ENCODE results near the gene POLRMT.

DNA sequence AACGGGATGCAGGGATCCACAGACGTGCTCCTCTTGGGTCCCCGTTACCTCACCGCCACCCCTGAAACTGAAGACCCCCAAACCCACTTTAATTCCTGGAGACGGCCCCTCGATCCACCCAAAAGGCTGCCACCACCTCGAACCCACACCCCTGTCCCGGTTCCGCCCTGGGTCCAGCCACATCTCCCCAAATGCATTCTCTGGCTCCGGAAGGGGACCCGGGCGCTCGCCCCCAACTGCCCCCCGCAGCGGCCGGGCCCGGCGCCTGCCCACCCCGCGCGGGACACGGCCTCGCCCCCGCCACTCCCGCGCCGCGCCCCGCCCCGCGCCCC, 42.6 kb upstream of the POLRMT start:
- TF ChIP-seq, protein P1, sequence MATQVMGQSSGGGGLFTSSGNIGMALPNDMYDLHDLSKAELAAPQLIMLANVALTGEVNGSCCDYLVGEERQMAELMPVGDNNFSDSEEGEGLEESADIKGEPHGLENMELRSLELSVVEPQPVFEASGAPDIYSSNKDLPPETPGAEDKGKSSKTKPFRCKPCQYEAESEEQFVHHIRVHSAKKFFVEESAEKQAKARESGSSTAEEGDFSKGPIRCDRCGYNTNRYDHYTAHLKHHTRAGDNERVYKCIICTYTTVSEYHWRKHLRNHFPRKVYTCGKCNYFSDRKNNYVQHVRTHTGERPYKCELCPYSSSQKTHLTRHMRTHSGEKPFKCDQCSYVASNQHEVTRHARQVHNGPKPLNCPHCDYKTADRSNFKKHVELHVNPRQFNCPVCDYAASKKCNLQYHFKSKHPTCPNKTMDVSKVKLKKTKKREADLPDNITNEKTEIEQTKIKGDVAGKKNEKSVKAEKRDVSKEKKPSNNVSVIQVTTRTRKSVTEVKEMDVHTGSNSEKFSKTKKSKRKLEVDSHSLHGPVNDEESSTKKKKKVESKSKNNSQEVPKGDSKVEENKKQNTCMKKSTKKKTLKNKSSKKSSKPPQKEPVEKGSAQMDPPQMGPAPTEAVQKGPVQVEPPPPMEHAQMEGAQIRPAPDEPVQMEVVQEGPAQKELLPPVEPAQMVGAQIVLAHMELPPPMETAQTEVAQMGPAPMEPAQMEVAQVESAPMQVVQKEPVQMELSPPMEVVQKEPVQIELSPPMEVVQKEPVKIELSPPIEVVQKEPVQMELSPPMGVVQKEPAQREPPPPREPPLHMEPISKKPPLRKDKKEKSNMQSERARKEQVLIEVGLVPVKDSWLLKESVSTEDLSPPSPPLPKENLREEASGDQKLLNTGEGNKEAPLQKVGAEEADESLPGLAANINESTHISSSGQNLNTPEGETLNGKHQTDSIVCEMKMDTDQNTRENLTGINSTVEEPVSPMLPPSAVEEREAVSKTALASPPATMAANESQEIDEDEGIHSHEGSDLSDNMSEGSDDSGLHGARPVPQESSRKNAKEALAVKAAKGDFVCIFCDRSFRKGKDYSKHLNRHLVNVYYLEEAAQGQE (IDR thresholded peaks at IDR 0.05; ENCODE audit: unreplicated experiment): no peak
- TF ChIP-seq EZH2 (IDR thresholded peaks at IDR 0.05; ENCODE audit: low read depth, unreplicated experiment) (no peak), JUNB (IDR thresholded peaks at IDR 0.05; ENCODE audit: unreplicated experiment) (no peak), POLR2AphosphoS5 (IDR thresholded peaks at IDR 0.05; ENCODE audit: low read depth) (no peak), EZH2phosphoT487 (IDR thresholded peaks at IDR 0.05; ENCODE audit: unreplicated experiment) (no peak), CREB1 (CRISPR knock-in tag; IDR thresholded peaks at IDR 0.05; ENCODE audit: low read depth) (no peak), NANOG (IDR thresholded peaks at IDR 0.05; ENCODE audit: borderline replicate concordance) (no peak), ZNF114 (CRISPR knock-in tag; IDR thresholded peaks at IDR 0.05) (no peak), STAT1 (IDR thresholded peaks at IDR 0.05; ENCODE audit: unreplicated experiment) (no peak), ZNF331 (CRISPR knock-in tag; IDR thresholded peaks at IDR 0.05; ENCODE audit: low read depth) (no peak)
- TF ChIP-seq, protein P2, sequence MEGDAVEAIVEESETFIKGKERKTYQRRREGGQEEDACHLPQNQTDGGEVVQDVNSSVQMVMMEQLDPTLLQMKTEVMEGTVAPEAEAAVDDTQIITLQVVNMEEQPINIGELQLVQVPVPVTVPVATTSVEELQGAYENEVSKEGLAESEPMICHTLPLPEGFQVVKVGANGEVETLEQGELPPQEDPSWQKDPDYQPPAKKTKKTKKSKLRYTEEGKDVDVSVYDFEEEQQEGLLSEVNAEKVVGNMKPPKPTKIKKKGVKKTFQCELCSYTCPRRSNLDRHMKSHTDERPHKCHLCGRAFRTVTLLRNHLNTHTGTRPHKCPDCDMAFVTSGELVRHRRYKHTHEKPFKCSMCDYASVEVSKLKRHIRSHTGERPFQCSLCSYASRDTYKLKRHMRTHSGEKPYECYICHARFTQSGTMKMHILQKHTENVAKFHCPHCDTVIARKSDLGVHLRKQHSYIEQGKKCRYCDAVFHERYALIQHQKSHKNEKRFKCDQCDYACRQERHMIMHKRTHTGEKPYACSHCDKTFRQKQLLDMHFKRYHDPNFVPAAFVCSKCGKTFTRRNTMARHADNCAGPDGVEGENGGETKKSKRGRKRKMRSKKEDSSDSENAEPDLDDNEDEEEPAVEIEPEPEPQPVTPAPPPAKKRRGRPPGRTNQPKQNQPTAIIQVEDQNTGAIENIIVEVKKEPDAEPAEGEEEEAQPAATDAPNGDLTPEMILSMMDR (conservative IDR thresholded peaks at IDR 0.05; ENCODE audit: low read depth in 2 of 2): no peak
- TF ChIP-seq, protein P3, sequence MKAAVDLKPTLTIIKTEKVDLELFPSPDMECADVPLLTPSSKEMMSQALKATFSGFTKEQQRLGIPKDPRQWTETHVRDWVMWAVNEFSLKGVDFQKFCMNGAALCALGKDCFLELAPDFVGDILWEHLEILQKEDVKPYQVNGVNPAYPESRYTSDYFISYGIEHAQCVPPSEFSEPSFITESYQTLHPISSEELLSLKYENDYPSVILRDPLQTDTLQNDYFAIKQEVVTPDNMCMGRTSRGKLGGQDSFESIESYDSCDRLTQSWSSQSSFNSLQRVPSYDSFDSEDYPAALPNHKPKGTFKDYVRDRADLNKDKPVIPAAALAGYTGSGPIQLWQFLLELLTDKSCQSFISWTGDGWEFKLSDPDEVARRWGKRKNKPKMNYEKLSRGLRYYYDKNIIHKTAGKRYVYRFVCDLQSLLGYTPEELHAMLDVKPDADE (IDR thresholded peaks at IDR 0.05): no peak
- TF ChIP-seq, protein P4, sequence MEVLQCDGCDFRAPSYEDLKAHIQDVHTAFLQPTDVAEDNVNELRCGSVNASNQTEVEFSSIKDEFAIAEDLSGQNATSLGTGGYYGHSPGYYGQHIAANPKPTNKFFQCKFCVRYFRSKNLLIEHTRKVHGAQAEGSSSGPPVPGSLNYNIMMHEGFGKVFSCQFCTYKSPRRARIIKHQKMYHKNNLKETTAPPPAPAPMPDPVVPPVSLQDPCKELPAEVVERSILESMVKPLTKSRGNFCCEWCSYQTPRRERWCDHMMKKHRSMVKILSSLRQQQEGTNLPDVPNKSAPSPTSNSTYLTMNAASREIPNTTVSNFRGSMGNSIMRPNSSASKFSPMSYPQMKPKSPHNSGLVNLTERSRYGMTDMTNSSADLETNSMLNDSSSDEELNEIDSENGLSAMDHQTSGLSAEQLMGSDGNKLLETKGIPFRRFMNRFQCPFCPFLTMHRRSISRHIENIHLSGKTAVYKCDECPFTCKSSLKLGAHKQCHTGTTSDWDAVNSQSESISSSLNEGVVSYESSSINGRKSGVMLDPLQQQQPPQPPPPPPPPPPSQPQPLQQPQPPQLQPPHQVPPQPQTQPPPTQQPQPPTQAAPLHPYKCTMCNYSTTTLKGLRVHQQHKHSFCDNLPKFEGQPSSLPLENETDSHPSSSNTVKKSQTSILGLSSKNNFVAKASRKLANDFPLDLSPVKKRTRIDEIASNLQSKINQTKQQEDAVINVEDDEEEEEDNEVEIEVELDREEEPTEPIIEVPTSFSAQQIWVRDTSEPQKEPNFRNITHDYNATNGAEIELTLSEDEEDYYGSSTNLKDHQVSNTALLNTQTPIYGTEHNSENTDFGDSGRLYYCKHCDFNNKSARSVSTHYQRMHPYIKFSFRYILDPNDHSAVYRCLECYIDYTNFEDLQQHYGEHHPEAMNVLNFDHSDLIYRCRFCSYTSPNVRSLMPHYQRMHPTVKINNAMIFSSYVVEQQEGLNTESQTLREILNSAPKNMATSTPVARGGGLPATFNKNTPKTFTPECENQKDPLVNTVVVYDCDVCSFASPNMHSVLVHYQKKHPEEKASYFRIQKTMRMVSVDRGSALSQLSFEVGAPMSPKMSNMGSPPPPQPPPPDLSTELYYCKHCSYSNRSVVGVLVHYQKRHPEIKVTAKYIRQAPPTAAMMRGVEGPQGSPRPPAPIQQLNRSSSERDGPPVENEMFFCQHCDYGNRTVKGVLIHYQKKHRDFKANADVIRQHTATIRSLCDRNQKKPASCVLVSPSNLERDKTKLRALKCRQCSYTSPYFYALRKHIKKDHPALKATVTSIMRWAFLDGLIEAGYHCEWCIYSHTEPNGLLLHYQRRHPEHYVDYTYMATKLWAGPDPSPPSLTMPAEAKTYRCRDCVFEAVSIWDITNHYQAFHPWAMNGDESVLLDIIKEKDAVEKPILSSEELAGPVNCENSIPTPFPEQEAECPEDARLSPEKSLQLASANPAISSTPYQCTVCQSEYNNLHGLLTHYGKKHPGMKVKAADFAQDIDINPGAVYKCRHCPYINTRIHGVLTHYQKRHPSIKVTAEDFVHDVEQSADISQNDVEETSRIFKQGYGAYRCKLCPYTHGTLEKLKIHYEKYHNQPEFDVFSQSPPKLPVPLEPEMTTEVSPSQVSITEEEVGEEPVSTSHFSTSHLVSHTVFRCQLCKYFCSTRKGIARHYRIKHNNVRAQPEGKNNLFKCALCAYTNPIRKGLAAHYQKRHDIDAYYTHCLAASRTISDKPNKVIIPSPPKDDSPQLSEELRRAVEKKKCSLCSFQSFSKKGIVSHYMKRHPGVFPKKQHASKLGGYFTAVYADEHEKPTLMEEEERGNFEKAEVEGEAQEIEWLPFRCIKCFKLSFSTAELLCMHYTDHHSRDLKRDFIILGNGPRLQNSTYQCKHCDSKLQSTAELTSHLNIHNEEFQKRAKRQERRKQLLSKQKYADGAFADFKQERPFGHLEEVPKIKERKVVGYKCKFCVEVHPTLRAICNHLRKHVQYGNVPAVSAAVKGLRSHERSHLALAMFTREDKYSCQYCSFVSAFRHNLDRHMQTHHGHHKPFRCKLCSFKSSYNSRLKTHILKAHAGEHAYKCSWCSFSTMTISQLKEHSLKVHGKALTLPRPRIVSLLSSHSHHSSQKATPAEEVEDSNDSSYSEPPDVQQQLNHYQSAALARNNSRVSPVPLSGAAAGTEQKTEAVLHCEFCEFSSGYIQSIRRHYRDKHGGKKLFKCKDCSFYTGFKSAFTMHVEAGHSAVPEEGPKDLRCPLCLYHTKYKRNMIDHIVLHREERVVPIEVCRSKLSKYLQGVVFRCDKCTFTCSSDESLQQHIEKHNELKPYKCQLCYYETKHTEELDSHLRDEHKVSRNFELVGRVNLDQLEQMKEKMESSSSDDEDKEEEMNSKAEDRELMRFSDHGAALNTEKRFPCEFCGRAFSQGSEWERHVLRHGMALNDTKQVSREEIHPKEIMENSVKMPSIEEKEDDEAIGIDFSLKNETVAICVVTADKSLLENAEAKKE (CRISPR knock-in tag; IDR thresholded peaks at IDR 0.05): no peak
